ENCODE measurements around the gene FSIP2.
"Not testable (repeated sequence)": the region's sequence is repeated elsewhere in the genome, so short reads cannot be mapped to it uniquely, and the experiment has no call there.

FSIP2 gene

DNA sequence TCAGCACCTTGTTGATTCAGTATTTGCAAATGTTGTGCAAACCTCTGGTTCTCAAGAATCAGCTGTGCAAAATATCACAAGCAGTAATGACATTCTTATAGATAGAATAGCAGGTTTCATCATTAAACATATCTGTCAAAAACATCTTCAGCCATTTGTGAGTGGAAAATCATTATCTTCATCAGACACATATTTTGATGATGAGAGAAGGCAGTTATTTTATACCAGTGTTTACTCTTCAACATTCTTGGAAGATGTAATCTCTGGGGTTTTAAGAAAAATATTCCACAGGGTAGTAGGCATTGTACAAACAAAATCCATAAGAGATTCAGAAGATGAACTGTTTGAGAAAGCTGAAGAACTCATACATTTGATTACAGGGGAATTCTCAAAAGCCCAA lies 64.3 kb downstream of the FSIP2 start:
- no peak for DNase-seq

DNA sequence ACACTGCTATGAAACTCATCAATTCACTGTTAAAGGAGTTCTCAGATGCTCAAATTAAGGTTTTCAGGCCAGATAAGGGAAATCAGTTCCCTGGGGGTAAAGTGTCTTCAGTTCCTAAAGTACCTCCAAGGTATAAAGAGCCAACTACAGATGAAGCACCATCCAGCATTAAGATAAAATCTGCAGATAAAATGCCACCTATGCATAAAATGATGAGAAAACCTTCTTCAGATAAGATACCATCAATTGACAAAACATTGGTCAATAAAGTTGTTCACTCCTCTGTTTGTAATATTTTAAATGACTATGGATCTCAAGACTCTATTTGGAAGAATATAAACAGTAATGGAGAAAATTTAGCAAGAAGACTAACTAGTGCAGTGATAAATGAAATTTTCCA lies 68.2 kb downstream of the FSIP2 start:
- DNase-seq: no peak

DNA sequence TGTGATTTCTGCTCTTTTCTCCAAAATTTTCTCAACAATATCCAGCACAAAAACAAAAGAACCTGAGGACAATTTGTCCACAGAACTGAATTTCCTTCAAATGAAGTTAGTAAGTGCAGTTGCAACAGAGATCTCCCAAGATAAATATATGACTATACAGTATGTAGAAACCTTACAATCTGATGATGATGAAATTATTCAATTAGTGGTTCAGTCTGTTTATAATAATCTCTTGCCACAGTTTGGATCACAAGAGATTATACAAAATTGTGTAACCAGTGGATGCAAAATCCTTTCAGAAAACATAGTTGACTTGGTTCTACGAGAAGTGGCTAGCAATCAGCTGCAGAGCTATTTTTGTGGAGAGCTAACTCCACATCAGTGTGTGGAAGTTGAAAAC lies 68.7 kb downstream of the FSIP2 start:
- no peak for DNase-seq

DNA sequence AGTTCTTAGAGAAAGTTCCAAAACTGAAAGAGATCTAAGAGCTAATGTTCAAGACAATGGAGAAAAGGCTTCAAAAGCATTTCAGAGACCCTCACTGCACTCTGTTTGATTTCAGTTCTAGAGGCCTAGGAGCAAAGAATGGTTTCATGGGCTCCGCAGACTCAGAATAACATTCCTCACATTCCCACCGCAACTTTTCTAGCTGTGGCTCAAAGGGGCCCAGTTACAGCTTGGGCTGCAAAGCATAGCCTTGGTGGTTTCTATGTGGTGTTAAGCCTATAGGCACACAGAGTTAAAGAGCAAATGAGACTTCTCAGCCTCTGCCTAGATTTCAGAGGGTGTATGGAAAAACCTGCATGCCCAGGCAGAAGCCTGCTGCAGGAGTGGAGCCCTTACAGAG lies 73.0 kb downstream of the FSIP2 start:
- DNase-seq: no peak

DNA sequence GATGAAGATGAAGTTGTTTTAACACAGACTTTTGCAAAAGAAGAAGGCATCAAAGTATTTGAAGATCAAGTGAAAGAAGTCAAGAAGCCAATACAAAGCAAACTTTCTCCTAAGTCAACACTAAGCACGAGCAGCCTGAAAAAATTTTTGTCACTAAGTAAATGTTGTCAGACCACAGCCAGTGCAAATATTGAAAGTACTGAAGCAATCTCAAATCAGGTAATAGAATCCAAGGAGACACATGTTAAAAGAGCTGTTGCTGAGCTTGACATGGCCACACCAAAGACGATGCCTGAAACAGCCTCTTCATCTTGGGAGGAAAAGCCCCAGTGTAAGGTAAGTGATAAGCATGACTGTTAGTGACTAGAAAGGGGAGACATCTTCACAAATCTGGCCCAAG lies 75.1 kb downstream of the FSIP2 start:
- no peak for DNase-seq

DNA sequence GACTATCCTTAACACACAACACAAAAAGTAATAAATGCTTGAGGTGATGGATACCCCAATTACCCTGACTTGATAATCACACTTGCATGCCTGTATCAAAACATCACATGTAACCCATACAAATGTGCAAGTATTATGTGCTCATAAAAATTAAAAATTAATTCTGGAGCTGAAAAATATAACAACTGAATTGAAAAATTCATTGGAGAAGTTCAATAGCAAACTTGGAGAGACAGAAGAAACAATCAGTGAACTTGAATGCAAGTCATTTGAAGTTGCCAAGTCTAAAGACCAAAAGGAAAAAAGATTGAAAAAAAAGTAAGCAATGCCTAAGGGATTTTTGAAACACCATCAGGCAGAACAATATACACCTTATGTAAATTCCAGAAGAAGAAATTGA lies 79.4 kb downstream of the FSIP2 start:
- no peak for DNase-seq

DNA sequence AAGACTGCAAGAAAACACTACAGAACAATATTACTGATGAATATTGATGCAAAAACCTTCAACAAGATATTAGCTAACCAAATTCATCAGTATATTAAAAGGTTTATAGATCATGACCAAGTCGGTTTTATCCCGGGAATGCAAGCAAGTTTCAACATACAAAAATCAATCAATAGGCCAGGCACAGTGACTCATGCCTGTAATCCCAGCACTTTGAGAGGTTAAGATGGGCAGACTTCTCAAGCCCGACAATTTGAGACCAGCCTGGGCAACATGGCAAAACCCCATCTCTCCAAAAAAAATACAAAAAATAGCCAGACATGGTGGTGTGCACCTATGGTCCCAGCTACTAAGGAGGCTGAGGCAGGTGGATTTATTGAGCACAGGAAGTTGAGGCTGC lies 82.9 kb downstream of the FSIP2 start:
- no peak for DNase-seq

DNA sequence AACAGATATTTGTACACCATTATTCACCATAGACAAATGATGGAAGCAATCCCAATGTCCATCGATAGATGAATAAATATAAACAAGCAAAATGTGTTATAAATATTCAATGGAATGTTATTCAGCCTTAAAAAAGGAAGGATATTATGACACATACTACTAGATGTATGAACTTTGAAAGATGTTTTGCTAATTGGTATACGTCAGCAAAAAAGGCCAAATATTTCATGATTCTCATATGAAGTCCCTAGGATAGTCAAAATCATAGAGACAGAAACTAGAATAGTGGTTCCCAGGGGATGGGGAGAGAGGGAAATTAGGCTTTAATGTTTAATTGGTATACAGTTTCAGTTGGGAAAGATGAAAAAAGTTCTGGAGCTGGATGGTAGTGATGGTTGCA lies 85.2 kb downstream of the FSIP2 start:
- DNase-seq: no peak

DNA sequence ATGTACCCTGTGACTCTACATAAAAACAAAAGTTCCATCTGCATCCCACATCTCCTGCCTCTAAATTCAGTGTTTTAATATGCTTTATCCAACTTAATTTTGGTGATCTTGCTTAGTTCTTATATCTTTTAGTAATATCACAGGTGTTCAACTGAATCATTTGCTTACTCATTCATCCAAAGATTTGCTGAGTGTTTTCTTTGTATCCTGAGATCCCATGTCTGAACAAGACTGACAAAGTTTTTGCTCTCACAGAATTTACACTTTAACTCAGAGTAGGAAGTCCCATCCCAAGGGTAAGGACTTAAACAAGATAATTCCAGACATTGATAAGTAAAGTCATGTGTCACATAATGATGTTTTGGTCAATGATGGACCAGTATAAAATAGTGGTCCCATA lies 87.0 kb downstream of the FSIP2 start:
- no peak for DNase-seq

DNA sequence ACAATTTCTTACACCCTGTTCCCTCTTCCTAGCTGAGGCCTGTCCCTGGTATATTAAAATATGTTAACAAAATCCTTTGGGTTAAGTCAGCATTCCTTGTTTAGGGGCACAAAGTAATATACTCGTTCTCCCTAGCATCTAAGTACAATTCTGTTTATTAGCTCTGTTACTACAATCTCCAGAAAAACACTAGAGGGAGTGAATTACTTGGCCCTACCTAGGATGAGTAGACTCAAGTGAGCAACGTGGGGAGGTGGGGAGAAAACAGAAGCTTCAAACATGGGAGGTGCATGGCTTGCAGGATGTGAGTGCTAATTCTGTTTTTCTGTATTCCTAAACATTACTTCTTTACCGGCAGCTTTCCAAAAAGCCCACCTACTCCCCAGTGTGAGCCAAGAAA lies 89.7 kb downstream of the FSIP2 start:
- no peak for DNase-seq

DNA sequence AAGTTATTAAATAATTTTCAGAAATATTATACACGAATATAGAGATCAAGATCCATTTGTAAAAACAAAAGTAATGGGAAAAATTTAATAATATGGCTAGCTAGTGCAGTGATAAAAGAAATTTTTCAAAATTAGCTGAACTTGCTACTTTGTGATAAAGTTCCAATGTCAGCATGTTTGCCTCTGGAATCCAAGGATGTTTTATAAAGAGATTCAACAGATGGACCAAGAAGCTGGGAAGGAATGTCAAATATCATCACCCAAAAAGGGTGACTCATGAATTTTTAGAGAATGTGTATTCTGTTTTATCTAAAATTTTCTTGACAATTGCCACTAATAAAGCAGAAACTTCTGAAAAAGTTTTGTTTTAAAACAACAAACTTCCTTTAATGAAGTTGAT lies 95.3 kb downstream of the FSIP2 start:
- no peak for DNase-seq

DNA sequence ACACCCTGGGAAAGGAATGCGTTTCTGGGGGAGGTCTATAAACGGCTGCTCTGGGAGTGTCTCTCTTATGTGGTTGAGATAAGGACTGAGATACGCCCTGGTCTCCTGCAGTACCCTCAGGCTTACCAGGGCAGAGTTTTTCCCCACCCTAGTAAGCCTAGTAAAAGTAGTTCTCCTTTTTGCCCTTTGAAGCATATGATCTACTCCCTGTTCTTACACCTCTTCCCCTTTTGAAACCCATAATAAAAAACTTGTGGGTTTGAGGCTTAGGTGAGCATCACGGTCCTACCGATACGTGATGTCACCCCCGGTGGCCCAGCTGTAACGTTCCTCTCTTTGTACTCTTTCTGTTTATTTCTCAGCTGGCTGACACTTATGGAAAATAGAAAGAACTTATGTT lies 97.4 kb downstream of the FSIP2 start:
- DNase-seq: no peak

DNA sequence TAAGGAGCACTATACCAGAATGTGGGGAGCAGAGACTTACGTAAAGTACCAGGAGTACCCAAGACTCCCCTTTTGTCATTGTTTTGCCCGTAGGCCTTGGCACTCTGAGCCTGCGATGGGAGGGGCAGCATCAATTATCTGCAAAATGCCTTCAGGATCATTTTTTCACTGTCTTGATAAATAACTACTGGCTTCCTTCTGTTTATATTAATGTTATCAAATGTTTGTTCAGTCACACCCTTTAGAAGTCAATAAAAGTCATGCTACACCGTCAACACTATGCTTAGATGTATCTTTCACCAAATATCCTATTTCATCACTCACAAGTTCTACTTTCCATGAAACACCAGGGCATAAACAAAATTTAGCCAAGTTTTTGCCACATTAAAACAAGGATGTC lies 116.3 kb downstream of the FSIP2 start:
- DNase-seq: no peak

DNA sequence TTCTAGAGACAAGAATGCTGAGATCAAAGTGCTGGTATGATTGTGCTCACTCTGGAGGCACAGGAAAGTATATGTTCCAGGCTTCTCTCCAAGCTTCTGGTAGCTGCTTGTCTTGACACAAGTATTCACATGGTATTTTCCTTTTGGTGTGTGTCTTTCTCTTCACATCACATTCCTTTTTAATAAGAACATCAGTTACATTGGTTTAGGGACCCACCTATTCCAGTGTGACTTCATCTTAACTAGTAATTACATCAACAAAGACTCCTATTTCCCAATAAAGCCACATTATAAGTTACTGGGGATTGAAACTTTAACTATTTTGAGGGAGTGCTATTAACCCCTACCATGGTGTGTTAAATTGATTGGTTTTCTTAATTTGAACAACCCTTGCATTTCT lies 119.1 kb downstream of the FSIP2 start:
- no peak for DNase-seq

DNA sequence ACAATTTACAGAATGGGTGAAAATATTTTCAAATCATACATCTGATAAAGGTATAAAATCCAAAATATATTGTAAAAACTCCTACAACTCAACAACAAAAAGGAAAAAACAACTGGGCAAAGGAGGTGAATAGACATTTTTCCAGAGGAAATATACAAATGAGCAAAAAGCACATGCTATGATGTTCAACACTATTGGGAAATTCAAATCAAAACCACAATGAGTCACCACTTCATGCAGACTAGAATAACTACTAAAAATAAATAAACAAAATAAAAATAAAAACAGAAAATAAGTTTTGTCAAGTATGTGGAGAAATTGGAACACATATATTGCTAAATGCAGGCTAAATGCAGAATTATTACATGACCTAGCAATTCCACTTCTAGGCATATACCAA lies 120.9 kb downstream of the FSIP2 start:
- DNase-seq: no peak

DNA sequence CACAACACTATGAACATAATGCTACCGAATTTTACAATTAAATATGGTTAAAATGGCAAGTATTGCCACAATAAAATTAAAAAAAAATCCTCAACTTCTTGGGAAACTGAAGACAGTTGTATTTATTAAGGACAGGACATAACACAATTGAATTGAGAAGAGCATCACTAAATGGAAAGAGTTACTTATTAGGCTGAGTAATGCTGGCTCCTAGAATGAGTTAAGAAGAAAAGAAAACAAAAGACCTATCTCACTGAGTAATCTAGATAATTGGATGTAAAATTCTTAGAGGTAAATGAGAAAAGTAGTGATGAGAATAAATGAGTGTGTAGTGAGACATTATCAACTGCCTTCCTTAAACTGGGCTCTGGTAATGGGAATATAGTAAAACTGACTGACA lies 121.7 kb downstream of the FSIP2 start:
- no peak for DNase-seq

DNA sequence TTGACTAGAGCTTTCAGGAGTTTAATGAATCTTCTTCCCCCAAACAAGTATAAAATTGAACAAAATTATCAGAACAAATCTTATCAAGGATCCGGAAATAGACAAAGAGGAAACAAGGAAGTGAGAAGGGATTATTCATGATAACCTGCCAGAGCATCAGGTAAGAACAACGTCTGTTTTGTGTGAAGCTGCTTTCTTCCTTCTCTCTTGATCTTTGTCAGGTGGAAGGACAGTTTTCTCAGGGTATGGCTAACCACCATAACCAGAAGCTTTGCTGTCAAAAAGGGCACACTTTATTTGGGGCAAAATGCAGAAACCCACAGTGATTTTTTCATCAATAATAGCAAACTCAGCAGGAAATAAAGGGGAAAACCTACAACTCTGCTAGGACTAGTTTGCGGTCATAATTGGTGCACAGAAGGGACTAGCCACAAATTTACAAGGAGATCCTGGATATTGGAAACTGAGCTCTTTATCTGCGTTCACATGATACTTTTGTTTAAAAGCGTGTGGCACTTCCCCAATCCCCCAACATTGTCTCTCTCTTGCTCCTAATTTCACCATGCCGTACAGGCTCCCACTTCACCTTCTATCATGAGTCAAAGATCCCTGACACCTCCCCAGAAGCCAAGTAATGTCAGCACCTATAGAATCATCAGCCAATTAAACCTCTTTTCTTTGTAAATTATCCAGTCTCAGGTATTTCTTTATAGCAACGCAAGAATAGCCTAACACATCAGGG lies 124.2 kb downstream of the FSIP2 start:
- no peak for DNase-seq

DNA sequence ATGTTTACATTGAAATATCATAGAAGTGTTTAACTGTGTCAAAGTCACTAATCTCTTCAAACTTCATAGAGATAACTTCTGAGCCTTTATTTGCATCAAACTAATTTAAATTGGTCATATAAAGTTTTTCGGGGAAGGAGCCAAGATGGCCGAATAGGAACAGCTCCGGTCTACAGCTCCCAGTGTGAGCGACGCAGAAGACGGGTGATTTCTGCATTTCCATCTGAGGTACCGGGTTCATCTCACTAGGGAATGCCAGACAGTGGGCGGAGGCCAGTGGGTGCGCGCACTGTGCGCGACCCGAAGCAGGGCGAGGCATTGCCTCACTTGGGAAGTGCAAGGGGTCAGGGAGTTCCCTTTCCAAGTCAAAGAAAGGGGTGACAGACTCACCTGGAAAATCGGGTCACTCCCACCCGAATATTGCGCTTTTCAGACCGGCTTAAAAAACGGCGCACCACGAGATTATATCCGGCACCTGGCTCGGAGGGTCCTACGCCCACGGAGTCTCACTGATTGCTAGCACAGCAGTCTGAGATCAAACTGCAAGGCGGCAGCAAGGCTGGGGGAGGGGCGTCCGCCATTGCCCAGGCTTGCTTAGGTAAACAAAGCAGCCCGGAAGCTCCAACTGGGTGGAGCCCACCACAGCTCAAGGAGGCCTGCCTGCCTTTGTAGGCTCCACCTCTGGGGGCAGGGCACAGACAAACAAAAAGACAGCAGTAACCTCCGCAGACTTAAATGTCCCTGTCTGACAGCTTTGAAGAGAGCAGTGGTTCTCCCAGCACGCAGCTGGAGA lies 126.1 kb downstream of the FSIP2 start:
- not testable (repeated sequence) for DNase-seq

DNA sequence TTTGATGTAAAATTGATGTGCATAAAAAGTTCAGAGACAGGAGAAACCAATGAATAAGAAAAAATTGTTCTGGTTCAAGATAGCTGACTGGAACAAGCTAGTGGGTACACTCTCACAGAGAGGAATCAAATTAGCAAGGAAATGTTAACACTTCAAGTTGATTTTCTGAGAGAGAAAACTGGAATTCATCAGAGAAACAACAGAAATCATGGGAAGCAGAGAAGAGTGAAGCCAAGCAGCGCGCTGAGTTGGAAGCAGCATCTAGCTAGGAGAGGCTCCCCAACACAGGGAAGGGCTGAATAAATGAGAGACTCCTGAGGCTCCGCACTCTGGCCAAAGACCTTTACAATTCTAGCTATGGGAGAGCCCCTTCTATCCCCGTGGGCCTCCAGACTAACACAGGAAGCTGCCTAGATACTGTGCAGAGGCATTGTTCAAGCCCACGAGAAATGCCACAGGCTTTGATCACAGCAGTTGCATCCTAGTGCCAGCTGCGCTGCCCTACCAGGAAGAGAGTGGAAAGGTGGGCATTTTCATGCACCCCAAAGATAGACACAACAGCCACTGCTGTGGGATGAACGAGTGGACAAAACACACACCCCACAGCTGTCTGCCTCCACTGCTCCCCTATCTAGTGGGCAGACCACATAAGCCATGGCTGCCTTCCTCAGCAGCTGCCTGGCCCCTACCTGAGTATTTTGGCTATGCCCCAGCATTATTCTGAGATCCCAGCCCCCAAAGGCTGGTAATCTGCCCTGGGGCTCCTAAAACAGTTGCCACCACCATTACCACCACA lies 136.7 kb downstream of the FSIP2 start:
- DNase-seq: no peak

DNA sequence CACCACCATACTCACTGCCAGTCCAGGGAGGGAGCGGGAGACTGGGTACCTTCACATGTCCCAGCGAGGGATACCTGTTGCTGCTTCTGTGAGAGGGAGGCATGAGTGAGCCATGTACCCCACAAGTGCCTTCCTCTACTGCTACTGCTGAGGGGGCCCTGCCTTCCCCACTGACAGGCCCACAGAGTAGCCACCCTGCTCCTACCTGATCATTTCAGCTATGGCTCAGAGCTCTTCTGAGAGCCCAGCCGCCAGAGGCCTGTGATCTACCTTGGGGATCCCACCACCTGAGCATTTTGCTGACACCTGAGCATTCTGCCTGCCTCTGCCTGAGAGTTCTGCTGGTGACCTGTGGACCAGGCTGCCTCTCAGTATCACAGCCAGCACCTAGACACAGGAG lies 137.6 kb downstream of the FSIP2 start:
- no peak for DNase-seq

DNA sequence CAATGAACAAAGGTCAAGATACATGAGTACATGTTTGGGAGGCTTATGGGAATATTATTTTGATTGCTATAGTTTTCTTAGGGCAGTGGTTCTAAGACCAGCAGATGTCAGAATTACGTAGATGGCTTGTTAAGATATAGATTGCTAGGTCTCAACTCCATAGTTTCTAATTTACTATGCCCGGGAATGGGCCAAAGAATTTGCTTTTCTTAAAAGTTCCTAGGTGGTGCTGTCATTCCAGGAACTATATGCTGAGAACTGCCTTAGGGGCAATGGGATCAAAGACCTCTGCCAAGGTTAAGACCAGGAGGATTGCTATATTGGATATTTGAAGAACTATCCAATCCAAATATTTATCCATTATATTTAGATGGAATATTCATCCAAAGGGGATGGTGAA lies 141.8 kb downstream of the FSIP2 start:
- DNase-seq: no peak
